GM23338 (cell line): ENCODE measurements around the gene MT1A. TPM values are rescaled to one million over a fixed set of nuclear protein-coding genes. Genes with fewer than 3 reads are reported as not detected.

Experiments used
- ATAC-seq: fragments of 200-7000 bp; cut with Tn5 transposase; 3 replicates; pipeline ENCODE4 v1.9.1; 2020
- DNase-seq: peaks from one replicate; pipeline ENCODE4 v3.0.0-alpha.2; 2015; ENCODE audit warnings: low spot score
- H2AFZ ChIP-seq: fragments of 200-600 bp; sonication (generic); 2 replicates; pipeline ENCODE4 v1.8.0; 2016; ENCODE audit warnings: antibody characterized with exemption, mild to moderate bottlenecking, moderate library complexity
- H3F3A ChIP-seq: fragments of 200-600 bp; sonication (generic); replicated peaks from 2 replicates; pipeline ENCODE4 v1.8.0; 2017; ENCODE audit warnings: antibody characterized with exemption, mixed run types, low read depth
- H3K27ac ChIP-seq: fragments of 200-600 bp; sonication (generic); 2 replicates; pipeline ENCODE4 v1.6.1; 2016; ENCODE audit warnings: low read depth
- H3K27me3 ChIP-seq: fragments of 200-600 bp; sonication (generic); 2 replicates; pipeline ENCODE4 v1.8.0; 2016; ENCODE audit warnings: mild to moderate bottlenecking, mixed run types, moderate library complexity; ENCODE audit not compliant: insufficient read depth
- H3K36me3 ChIP-seq: fragments of 200-600 bp; sonication (generic); 2 replicates; pipeline ENCODE4 v1.8.0; 2016; ENCODE audit warnings: mild to moderate bottlenecking; ENCODE audit not compliant: insufficient read depth
- H3K4me1 ChIP-seq: fragments of 200-600 bp; sonication (generic); 2 replicates; pipeline ENCODE4 v1.8.0; 2016; ENCODE audit warnings: mild to moderate bottlenecking, moderate library complexity; ENCODE audit not compliant: insufficient read depth
- H3K4me2 ChIP-seq: fragments of 200-600 bp; sonication (generic); 2 replicates; pipeline ENCODE4 v1.7.1; 2017; ENCODE audit warnings: mixed run types
- H3K4me3 ChIP-seq: fragments of 200-600 bp; sonication (generic); 2 replicates; pipeline ENCODE4 v1.6.1; 2016; ENCODE audit warnings: mixed run types
- H3K79me2 ChIP-seq: fragments of 200-600 bp; sonication (generic); replicated peaks from 2 replicates; pipeline ENCODE4 v1.8.0; 2017; ENCODE audit warnings: mild to moderate bottlenecking; ENCODE audit not compliant: insufficient read depth
- H3K9me2 ChIP-seq: fragments of 200-600 bp; sonication (generic); 2 replicates; pipeline ENCODE4 v1.8.0; 2017; ENCODE audit not compliant: insufficient read depth
- H4K20me1 ChIP-seq: fragments of 200-600 bp; sonication (generic); replicated peaks from 2 replicates; pipeline ENCODE4 v1.8.0; 2017; ENCODE audit warnings: mild to moderate bottlenecking; ENCODE audit not compliant: insufficient read depth
- H3K27ac Mint-ChIP-seq: 2 replicates; pipeline ENCODE4 v1.8.0; 2020; ENCODE audit warnings: inconsistent platforms, mild to moderate bottlenecking, moderate library complexity, mixed read lengths
- H3K27me3 Mint-ChIP-seq: 3 replicates; pipeline ENCODE4 v1.8.0; 2022; ENCODE audit warnings: low read depth, mild to moderate bottlenecking, moderate library complexity, mixed read lengths, inconsistent platforms; ENCODE audit not compliant: insufficient read depth, poor library complexity
- H3K36me3 Mint-ChIP-seq: 3 replicates; pipeline ENCODE4 v1.8.0; 2021; ENCODE audit warnings: low read depth, mild to moderate bottlenecking, inconsistent platforms, moderate library complexity, mixed read lengths
- H3K4me1 Mint-ChIP-seq: 3 replicates; pipeline ENCODE4 v1.8.0; 2020; ENCODE audit warnings: mild to moderate bottlenecking, inconsistent platforms, mixed read lengths
- H3K4me3 Mint-ChIP-seq: 3 replicates; pipeline ENCODE4 v1.8.0; 2021; ENCODE audit warnings: moderate library complexity, mild to moderate bottlenecking, inconsistent platforms, mixed read lengths
- H3K9me3 Mint-ChIP-seq: 3 replicates; pipeline ENCODE4 v1.8.0; 2020; ENCODE audit warnings: moderate library complexity, mild to moderate bottlenecking, inconsistent platforms, mixed read lengths
- CREB1 ChIP-seq: fragments of 250-450 bp; sonication (Bioruptor Pico); IDR thresholded peaks from 2 replicates; pipeline ENCODE4 v1.5.0; 2020; ENCODE audit warnings: low read depth, mild to moderate bottlenecking, moderate library complexity
- CTCF ChIP-seq, 2 experiments: fragments of 200-600 bp in 1 of 2; sonication (generic) in 1 of 2; conservative IDR thresholded peaks; 2 replicates each; pipeline versions ENCODE4 v1.5.1 to v1.6.1; 2016 to 2017; ENCODE audit warnings: antibody characterized with exemption in 2 of 2, low read depth in 2 of 2, mild to moderate bottlenecking in 2 of 2, moderate library complexity in 1 of 2
- EZH2 ChIP-seq: fragments of 200-600 bp; sonication (generic); IDR thresholded peaks from one replicate; pipeline ENCODE4 v1.8.0; 2017; ENCODE audit warnings: antibody characterized with exemption, mild to moderate bottlenecking, low read depth; ENCODE audit not compliant: unreplicated experiment
- EZH2phosphoT487 ChIP-seq: fragments of 200-600 bp; sonication (generic); IDR thresholded peaks from one replicate; pipeline ENCODE4 v1.8.1; 2018; ENCODE audit warnings: antibody characterized with exemption; ENCODE audit not compliant: unreplicated experiment
- JUNB ChIP-seq: IDR thresholded peaks from one replicate; pipeline ENCODE4 v1.6.1; 2016; ENCODE audit warnings: antibody characterized with exemption; ENCODE audit not compliant: unreplicated experiment
- NANOG ChIP-seq: IDR thresholded peaks from 2 replicates; pipeline ENCODE4 v1.6.1; 2016; ENCODE audit warnings: antibody characterized with exemption, borderline replicate concordance
- POLR2AphosphoS5 ChIP-seq: IDR thresholded peaks from 2 replicates; pipeline ENCODE4 v1.6.1; 2016; ENCODE audit warnings: antibody characterized with exemption, low read depth
- STAT1 ChIP-seq: IDR thresholded peaks from one replicate; pipeline ENCODE4 v1.6.1; 2016; ENCODE audit warnings: antibody characterized with exemption; ENCODE audit not compliant: unreplicated experiment
- ZNF114 ChIP-seq: fragments of 250-450 bp; sonication (Bioruptor Pico); IDR thresholded peaks from 2 replicates; pipeline ENCODE4 v1.5.0; 2020; ENCODE audit warnings: mild to moderate bottlenecking, moderate library complexity
- ZNF331 ChIP-seq: fragments of 250-450 bp; sonication (Bioruptor Pico); IDR thresholded peaks from 2 replicates; pipeline ENCODE4 v1.5.0; 2020; ENCODE audit warnings: low read depth, mild to moderate bottlenecking, moderate library complexity
- ZNF462 ChIP-seq: fragments of 250-450 bp; sonication (Bioruptor Pico); IDR thresholded peaks from 2 replicates; pipeline ENCODE4 v1.5.0; 2020; ENCODE audit warnings: mild to moderate bottlenecking, moderate library complexity
- polyA plus RNA-seq: library from polyadenylated mRNA; unstranded; fragments of >200 nt; fragmentation: Nextera tagmentation; extraction: Ambion mirVana; gene quantifications from 2 replicates; pipeline ENCODE4 v1.2.1, GENCODE V29; 2016
- total RNA-seq: library from RNA; depleted of rRNA; stranded (reverse); fragments of >200 nt; shearing (Covaris generic); gene quantifications from 2 replicates; pipeline ENCODE4 v1.2.3, GENCODE V29; 2014
- TF ChIP-seq, protein P1 (sequence below): IDR thresholded peaks from 2 replicates; pipeline ENCODE4 v1.6.1; 2016; ENCODE audit warnings: antibody characterized with exemption
- TF ChIP-seq, protein P2 (sequence below): IDR thresholded peaks from one replicate; pipeline ENCODE4 v1.6.1; 2018; ENCODE audit warnings: antibody characterized with exemption; ENCODE audit not compliant: unreplicated experiment

Gene MT1A
- total and polyA plus RNA-seq, 2 experiments from 2014 or later: 2.5 TPM; not detected in 1

DNA sequence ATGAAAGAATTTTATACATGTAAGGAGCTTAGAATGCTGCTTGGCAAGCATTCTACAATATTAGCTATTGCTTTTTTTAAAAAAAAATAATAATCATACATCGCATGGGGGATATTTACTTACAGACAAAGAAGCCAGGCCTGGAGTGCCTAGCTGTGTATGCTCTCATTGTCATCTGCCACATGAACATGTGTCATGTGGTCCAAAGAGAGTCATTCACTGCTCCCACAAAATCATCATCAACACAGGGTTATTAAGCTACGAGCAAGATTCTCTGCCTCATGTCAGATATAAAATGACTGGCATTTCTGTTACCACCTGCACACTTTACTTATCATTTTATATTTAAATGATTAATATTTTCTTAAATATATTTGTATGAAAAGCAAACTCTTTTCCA lies 14.8 kb upstream of the MT1A start:
- peaks cover 100% of the 10 kb centered on the region for H3K27me3 ChIP-seq
- no peak for ATAC-seq
- 0 out of 2 replicates have a peak, but pooled peaks cover 8% of the 10 kb centered on the region for H3F3A ChIP-seq
- DNase-seq: no peak
- Mint-ChIP-seq H3K36me3 (peaks cover 14% of the 10 kb centered on the region; the same call in 1 of the 3 replicates), H3K9me3 (peaks cover 11% of the 10 kb centered on the region; the same call in 1 of the 3 replicates), H3K4me1 (peaks cover 50% of the 10 kb centered on the region), H3K27ac (no peak overlapping the region), H3K27me3 (peaks cover 88% of the 10 kb centered on the region), H3K4me3 (no peak overlapping the region)
- TF ChIP-seq EZH2phosphoT487 (no peak), CTCF (conservative IDR thresholded peaks at IDR 0.05; ENCODE audit: low read depth in 2 of 2) (no peak), ZNF114 (no peak), ZNF331 (CRISPR knock-in tag) (no peak), CREB1 (no peak), ZNF462 (CRISPR knock-in tag) (no peak), STAT1 (no peak), JUNB (no peak), EZH2 (no peak), POLR2AphosphoS5 (no peak), NANOG (no peak)
- TF ChIP-seq, protein P1, sequence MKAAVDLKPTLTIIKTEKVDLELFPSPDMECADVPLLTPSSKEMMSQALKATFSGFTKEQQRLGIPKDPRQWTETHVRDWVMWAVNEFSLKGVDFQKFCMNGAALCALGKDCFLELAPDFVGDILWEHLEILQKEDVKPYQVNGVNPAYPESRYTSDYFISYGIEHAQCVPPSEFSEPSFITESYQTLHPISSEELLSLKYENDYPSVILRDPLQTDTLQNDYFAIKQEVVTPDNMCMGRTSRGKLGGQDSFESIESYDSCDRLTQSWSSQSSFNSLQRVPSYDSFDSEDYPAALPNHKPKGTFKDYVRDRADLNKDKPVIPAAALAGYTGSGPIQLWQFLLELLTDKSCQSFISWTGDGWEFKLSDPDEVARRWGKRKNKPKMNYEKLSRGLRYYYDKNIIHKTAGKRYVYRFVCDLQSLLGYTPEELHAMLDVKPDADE: no peak
- TF ChIP-seq, protein P2, sequence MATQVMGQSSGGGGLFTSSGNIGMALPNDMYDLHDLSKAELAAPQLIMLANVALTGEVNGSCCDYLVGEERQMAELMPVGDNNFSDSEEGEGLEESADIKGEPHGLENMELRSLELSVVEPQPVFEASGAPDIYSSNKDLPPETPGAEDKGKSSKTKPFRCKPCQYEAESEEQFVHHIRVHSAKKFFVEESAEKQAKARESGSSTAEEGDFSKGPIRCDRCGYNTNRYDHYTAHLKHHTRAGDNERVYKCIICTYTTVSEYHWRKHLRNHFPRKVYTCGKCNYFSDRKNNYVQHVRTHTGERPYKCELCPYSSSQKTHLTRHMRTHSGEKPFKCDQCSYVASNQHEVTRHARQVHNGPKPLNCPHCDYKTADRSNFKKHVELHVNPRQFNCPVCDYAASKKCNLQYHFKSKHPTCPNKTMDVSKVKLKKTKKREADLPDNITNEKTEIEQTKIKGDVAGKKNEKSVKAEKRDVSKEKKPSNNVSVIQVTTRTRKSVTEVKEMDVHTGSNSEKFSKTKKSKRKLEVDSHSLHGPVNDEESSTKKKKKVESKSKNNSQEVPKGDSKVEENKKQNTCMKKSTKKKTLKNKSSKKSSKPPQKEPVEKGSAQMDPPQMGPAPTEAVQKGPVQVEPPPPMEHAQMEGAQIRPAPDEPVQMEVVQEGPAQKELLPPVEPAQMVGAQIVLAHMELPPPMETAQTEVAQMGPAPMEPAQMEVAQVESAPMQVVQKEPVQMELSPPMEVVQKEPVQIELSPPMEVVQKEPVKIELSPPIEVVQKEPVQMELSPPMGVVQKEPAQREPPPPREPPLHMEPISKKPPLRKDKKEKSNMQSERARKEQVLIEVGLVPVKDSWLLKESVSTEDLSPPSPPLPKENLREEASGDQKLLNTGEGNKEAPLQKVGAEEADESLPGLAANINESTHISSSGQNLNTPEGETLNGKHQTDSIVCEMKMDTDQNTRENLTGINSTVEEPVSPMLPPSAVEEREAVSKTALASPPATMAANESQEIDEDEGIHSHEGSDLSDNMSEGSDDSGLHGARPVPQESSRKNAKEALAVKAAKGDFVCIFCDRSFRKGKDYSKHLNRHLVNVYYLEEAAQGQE: no peak
- H3K4me3 ChIP-seq: no peak overlapping the region
- H3K36me3 ChIP-seq: no peaks in the 10 kb centered on the region
- H3K9me2 ChIP-seq: no peaks in the 10 kb centered on the region; the same call in 1 of the 2 replicates
- H3K4me1 ChIP-seq: peaks cover 40% of the 10 kb centered on the region
- no peak overlapping the region for H3K27ac ChIP-seq
- no peak overlapping the region for H3K4me2 ChIP-seq
- H4K20me1 ChIP-seq: peaks cover 5% of the 10 kb centered on the region; the same call in 1 of the 2 replicates
- H2AFZ ChIP-seq: no peak overlapping the region
- no peaks in the 10 kb centered on the region for H3K79me2 ChIP-seq
